22Rv1 (cell line): Measurements from ENCODE around the gene SCAMP4.

Source experiments
- CTCF ChIP-seq: fragments of 450-650 bp; IDR thresholded peaks from 2 replicates; pipeline ENCODE4 v1.5.1; 2017; ENCODE audit warnings: mild to moderate bottlenecking
- ZFX ChIP-seq: fragments of 450-650 bp; IDR thresholded peaks from 2 replicates; pipeline ENCODE4 v1.6.1; 2017; ENCODE audit warnings: antibody characterized with exemption, borderline replicate concordance

GRCh38 chr19:1893791-1894190 lies 11.4 kb upstream of the SCAMP4 start:
- TF ChIP-seq CTCF, result no peak
- TF ChIP-seq ZFX, result no peak
